Brain microvascular endothelial cell (primary cell): ENCODE measurements around the gene GPA33.

Source experiments
- DNase-seq: peaks from one replicate; pipeline ENCODE4 v3.0.0-alpha.2; 2020
- H3K27ac ChIP-seq: fragments of 250-450 bp; sonication (Bioruptor Pico); 2 replicates; pipeline ENCODE4 v1.5.1; 2020; ENCODE audit warnings: mild to moderate bottlenecking, moderate library complexity
- H3K27me3 ChIP-seq: fragments of 250-450 bp; sonication (Bioruptor Pico); replicated peaks from 2 replicates; pipeline ENCODE4 v1.5.1; 2020; ENCODE audit warnings: mild to moderate bottlenecking
- H3K36me3 ChIP-seq: fragments of 250-450 bp; sonication (Bioruptor Pico); replicated peaks from 2 replicates; pipeline ENCODE4 v1.5.1; 2020; ENCODE audit warnings: mild to moderate bottlenecking
- H3K4me3 ChIP-seq: 2 replicates; pipeline ENCODE4 v1.5.1; 2011; ENCODE audit warnings: low read depth, mild to moderate bottlenecking, control low read depth, low read length, moderate library complexity
- CTCF ChIP-seq: IDR thresholded peaks from 2 replicates; pipeline ENCODE4 v1.5.1; 2011; ENCODE audit warnings: low read depth, mild to moderate bottlenecking, moderate library complexity, low read length, control low read depth, inconsistent platforms; ENCODE audit errors: missing control alignments
- in situ Hi-C: cut with HindIII; loops from 2 replicates; pipeline ENCODE4 v1.10.0; 2017; ENCODE audit warnings: low sequenced_read_pairs, low pct_ligation_motif_present

GPA33 gene

GRCh38 chr1:167083066-167083665 lies 7.0 kb downstream of the GPA33 start:
- no peak for DNase-seq
- Histone ChIP-seq H3K27ac (no peak overlapping the region), H3K4me3 (no peak overlapping the region), H3K27me3 (peaks cover 10% of the 10 kb centered on the region), H3K36me3 (no peaks in the 10 kb centered on the region)
- no peak for TF ChIP-seq CTCF
- in situ Hi-C loops, result no loop called here

- H3K27me3 ChIP-seq, result peaks cover 10% of the 10 kb centered on the region
- in situ Hi-C loops, result no loop called here
- no peak overlapping the region for H3K4me3 ChIP-seq
- TF ChIP-seq CTCF, result no peak
- no peak for DNase-seq
- no peaks in the 10 kb centered on the region for H3K36me3 ChIP-seq
- H3K27ac ChIP-seq, result no peak overlapping the region
Observed at GRCh38 chr1:167082511-167083027, 7.6 kb downstream of the GPA33 start.

- Histone ChIP-seq H3K27me3 (peaks cover 10% of the 10 kb centered on the region), H3K27ac (no peak overlapping the region), H3K36me3 (no peaks in the 10 kb centered on the region), H3K4me3 (no peak overlapping the region)
- no peak for TF ChIP-seq CTCF
- in situ Hi-C loops, result no loop called here
- DNase-seq, result no peak
Observed at GRCh38 chr1:167081594-167082156, 8.5 kb downstream of the GPA33 start.

GRCh38 chr1:167077868-167078210 lies 12.3 kb downstream of the GPA33 start:
- no peak overlapping the region for H3K27ac ChIP-seq
- H3K36me3 ChIP-seq, result no peaks in the 10 kb centered on the region
- no peak for TF ChIP-seq CTCF
- DNase-seq, result no peak
- peaks cover 12% of the 10 kb centered on the region for H3K27me3 ChIP-seq
- no peak overlapping the region for H3K4me3 ChIP-seq
- in situ Hi-C loops, result no loop called here

- no peak for DNase-seq
- no peak for TF ChIP-seq CTCF
- Histone ChIP-seq H3K27me3 (peaks cover 12% of the 10 kb centered on the region), H3K27ac (no peak overlapping the region), H3K4me3 (no peak overlapping the region), H3K36me3 (no peaks in the 10 kb centered on the region)
- in situ Hi-C loops, result no loop called here
Observed at GRCh38 chr1:167077128-167077867, 12.9 kb downstream of the GPA33 start.
